ENCODE measurements around the gene GRIK4. TPM values are rescaled to one million over a fixed set of nuclear protein-coding genes. Genes with fewer than 3 reads are reported as not detected.

Gene GRIK4
- total RNA-seq, 1 donor from 2014 or later: 2.2 TPM

GRCh38 chr11:120708511-120709183 lies 197.1 kb downstream of the GRIK4 start:
- Histone ChIP-seq H2AFZ (ENCODE audit: low read depth, low read length) (no peak overlapping the region), H3K4me1 (ENCODE audit: insufficient read depth, low read length) (peaks cover 16% of the 10 kb centered on the region), H3K36me3 (ENCODE audit: insufficient read depth, low read length) (no peaks in the 10 kb centered on the region), H3K4me3 (ENCODE audit: insufficient read depth, low read depth, low read length) (no peak overlapping the region), H3K9me3 (ENCODE audit: insufficient read depth, low read depth, low read length) (peaks cover 3% of the 10 kb centered on the region), H3K27me3 (ENCODE audit: insufficient read depth, low read length) (peaks cover 3% of the 10 kb centered on the region), H3K27ac (ENCODE audit: low read depth, low read length) (no peak overlapping the region), H3K79me2 (ENCODE audit: insufficient read depth, low read length) (no peaks in the 10 kb centered on the region), H3K9ac (ENCODE audit: low read length) (no peak overlapping the region), H3K4me2 (ENCODE audit: low read length) (no peak overlapping the region), H4K20me1 (ENCODE audit: insufficient read depth, low read length) (no peaks in the 10 kb centered on the region)
- H3K36me3 Mint-ChIP-seq (ENCODE audit: low read depth, unreplicated experiment): peaks cover 9% of the 10 kb centered on the region
- no peak overlapping the region for H3K27ac Mint-ChIP-seq (ENCODE audit: unreplicated experiment)
- TF ChIP-seq, protein P1, sequence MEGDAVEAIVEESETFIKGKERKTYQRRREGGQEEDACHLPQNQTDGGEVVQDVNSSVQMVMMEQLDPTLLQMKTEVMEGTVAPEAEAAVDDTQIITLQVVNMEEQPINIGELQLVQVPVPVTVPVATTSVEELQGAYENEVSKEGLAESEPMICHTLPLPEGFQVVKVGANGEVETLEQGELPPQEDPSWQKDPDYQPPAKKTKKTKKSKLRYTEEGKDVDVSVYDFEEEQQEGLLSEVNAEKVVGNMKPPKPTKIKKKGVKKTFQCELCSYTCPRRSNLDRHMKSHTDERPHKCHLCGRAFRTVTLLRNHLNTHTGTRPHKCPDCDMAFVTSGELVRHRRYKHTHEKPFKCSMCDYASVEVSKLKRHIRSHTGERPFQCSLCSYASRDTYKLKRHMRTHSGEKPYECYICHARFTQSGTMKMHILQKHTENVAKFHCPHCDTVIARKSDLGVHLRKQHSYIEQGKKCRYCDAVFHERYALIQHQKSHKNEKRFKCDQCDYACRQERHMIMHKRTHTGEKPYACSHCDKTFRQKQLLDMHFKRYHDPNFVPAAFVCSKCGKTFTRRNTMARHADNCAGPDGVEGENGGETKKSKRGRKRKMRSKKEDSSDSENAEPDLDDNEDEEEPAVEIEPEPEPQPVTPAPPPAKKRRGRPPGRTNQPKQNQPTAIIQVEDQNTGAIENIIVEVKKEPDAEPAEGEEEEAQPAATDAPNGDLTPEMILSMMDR (IDR thresholded peaks at IDR 0.05; ENCODE audit: insufficient read depth, low read depth, low read length): no peak
- H3K9me3 Mint-ChIP-seq (ENCODE audit: unreplicated experiment): peaks cover 10% of the 10 kb centered on the region
- H3K27me3 Mint-ChIP-seq (ENCODE audit: low read depth, unreplicated experiment): peaks cover 24% of the 10 kb centered on the region
- H3K4me3 Mint-ChIP-seq (ENCODE audit: unreplicated experiment): no peak overlapping the region
- H3K4me1 Mint-ChIP-seq (ENCODE audit: low read depth, unreplicated experiment): peaks cover 30% of the 10 kb centered on the region
- FAIRE-seq (no peak), DNase-seq (ENCODE audit: low read depth) (no peak)

- DNase-seq (ENCODE audit: low read depth) (peak; percentile 20), FAIRE-seq (peak; percentile 55)
- H3K36me3 ChIP-seq (ENCODE audit: insufficient read depth, low read length): no peaks in the 10 kb centered on the region
- TF ChIP-seq, protein P1 (IDR thresholded peaks at IDR 0.05; ENCODE audit: insufficient read depth, low read depth, low read length): no peak
- TF ChIP-seq EZH2 (IDR thresholded peaks at IDR 0.05; ENCODE audit: insufficient read depth, low read length): no peak
- H3K4me1 Mint-ChIP-seq (ENCODE audit: low read depth, unreplicated experiment): peaks cover 38% of the 10 kb centered on the region
- H3K27ac ChIP-seq (ENCODE audit: low read depth, low read length): peak overlapping the region; percentile 21
- no peak overlapping the region for H3K4me3 ChIP-seq (ENCODE audit: insufficient read depth, low read depth, low read length)
- H3K9me3 Mint-ChIP-seq (ENCODE audit: unreplicated experiment): peaks cover 6% of the 10 kb centered on the region
- peaks cover 3% of the 10 kb centered on the region for H3K27me3 ChIP-seq (ENCODE audit: insufficient read depth, low read length)
- H3K79me2 ChIP-seq (ENCODE audit: insufficient read depth, low read length): no peaks in the 10 kb centered on the region
- H3K36me3 Mint-ChIP-seq (ENCODE audit: low read depth, unreplicated experiment): peaks cover 9% of the 10 kb centered on the region
- H3K27ac Mint-ChIP-seq (ENCODE audit: unreplicated experiment): peak overlapping the region; percentile 13
- H3K27me3 Mint-ChIP-seq (ENCODE audit: low read depth, unreplicated experiment): peaks cover 30% of the 10 kb centered on the region
- peaks cover 16% of the 10 kb centered on the region for H3K4me1 ChIP-seq (ENCODE audit: insufficient read depth, low read length)
- H3K9ac ChIP-seq (ENCODE audit: low read length): peak overlapping the region; percentile 4
- peak overlapping the region; percentile 28 for H3K4me2 ChIP-seq (ENCODE audit: low read length)
- H4K20me1 ChIP-seq (ENCODE audit: insufficient read depth, low read length): no peaks in the 10 kb centered on the region
- peaks cover under 1% of the 10 kb centered on the region for H3K9me3 ChIP-seq (ENCODE audit: insufficient read depth, low read depth, low read length)
- no peak overlapping the region for H3K4me3 Mint-ChIP-seq (ENCODE audit: unreplicated experiment)
- H2AFZ ChIP-seq (ENCODE audit: low read depth, low read length): no peak overlapping the region
These were observed 198.3 kb downstream of the GRIK4 start for GRCh38 chr11:120709808-120710207.
